ENCODE data around the gene PEAR1.

The PEAR1 gene

DNA sequence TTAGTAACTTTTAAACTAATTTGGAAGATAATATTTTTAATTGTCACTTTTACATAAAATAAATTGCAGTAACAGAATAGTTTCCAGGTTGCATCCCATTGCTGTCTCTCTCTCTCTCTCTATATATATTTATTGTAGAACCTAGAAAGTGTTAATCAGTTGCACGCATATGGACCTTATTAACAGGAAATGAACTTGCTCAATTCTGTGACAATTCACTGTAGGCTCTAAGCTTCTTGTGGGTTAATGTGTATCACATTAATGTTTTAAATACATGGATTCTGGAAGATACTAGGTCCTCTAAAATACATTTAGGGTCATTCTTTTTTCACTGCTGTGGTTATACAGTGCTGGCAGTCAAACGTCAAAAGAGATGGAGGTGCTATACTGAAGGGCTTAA lies 60.1 kb downstream of the PEAR1 start:
- Mint-ChIP-seq H3K27ac (no peak overlapping the region), H3K4me3 (no peak overlapping the region), H3K4me1 (ENCODE audit: low read depth) (peaks cover 7% of the 10 kb centered on the region), H3K36me3 (ENCODE audit: low read depth) (peaks cover 35% of the 10 kb centered on the region), H3K27me3 (ENCODE audit: low read depth) (no peaks in the 10 kb centered on the region), H3K9me3 (no peaks in the 10 kb centered on the region)

DNA sequence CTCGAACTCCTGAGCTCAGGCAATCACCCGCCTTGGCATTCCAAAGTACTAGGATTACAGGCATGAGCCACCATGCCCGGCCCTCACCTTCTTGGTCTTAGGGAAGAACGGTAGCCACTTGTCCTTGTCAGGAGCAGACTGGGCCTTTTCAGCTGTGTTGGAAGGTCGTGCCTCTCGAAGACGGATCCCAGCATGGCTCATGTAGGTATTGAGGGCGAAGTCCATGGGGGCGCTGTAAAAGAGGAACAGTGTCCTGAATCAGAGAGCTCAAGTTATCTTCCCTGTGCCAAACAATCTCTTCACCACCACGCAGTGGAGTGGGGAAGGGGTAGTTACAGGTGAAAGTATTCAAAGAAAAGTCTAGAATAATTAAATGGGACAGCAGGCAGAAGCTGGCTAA lies 62.8 kb downstream of the PEAR1 start:
- Mint-ChIP-seq H3K4me3 (no peak overlapping the region), H3K27ac (no peak overlapping the region), H3K4me1 (ENCODE audit: low read depth) (peaks cover 24% of the 10 kb centered on the region), H3K9me3 (no peaks in the 10 kb centered on the region), H3K27me3 (ENCODE audit: low read depth) (no peaks in the 10 kb centered on the region), H3K36me3 (ENCODE audit: low read depth) (peaks cover 30% of the 10 kb centered on the region)

DNA sequence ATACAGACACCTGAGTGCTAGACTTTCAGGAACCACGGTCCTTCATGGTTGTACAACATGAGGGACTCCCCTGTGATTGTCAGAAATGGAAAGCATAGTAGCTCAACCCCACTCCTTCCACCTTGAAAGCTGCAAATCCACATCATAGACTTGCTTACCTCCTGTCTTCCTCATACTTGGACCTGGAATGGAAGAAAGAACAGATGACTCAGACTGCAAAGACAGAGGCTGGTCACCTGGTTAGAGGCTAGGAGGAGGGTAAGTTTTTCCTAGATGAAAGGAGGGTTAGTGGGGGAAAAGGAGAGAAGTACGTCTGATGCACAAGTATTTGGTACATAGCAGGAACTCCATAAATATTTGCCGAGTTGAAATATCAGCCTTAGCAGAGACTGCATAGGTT lies 64.1 kb downstream of the PEAR1 start:
- Mint-ChIP-seq H3K36me3 (ENCODE audit: low read depth) (peaks cover 30% of the 10 kb centered on the region), H3K27ac (no peak overlapping the region), H3K4me1 (ENCODE audit: low read depth) (peaks cover 34% of the 10 kb centered on the region), H3K27me3 (ENCODE audit: low read depth) (no peaks in the 10 kb centered on the region), H3K9me3 (no peaks in the 10 kb centered on the region), H3K4me3 (no peak overlapping the region)

DNA sequence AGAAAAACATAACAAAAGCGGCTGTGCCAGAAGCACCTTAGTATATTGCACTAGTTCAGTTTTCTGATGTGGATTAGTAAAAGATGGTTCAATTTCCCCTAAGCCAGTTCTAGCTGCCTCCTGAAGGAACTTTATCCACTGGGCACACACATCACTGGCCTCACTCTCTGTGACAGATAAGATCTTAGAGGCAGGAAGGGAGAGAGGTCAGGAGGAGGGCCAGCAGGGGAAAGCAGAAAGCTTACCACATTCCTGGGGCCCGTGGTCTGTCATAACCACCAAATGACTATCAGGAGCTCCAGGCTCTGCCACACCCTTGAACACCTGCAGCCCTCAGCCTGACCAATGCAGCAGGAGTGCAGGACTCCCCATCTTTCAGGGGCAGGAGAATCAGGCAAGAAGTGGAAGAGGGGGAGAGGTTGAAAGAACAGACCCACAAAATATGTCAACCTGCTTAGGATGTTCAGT lies 64.8 kb downstream of the PEAR1 start:
- Mint-ChIP-seq H3K36me3 (ENCODE audit: low read depth) (peaks cover 30% of the 10 kb centered on the region), H3K4me3 (no peak overlapping the region), H3K27ac (no peak overlapping the region)

DNA sequence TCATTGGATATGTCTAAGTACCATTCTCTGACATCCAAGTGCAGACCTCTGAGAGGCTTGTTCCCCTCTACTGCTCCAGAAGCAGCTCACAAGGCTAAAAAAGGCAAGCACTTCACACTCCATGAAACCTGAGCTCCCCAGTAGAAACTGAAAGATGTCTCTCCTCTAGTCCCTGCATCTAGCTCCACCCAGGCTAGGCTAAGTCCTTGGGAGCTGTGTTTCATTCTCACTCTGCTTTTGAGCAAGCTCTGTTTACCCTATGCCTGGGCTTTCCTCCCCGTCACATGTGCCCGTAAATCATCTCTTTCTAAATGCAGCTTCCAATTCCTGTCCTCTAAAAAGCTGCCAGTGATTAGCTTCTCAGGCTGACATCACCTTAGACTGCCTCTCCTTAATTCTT lies 65.9 kb downstream of the PEAR1 start:
- peaks cover 50% of the 10 kb centered on the region for H3K4me1 Mint-ChIP-seq (ENCODE audit: low read depth)
- peaks cover 5% of the 10 kb centered on the region for H3K9me3 Mint-ChIP-seq
- no peak overlapping the region for H3K27ac Mint-ChIP-seq
- no peaks in the 10 kb centered on the region for H3K27me3 Mint-ChIP-seq (ENCODE audit: low read depth)
- H3K4me3 Mint-ChIP-seq: no peak overlapping the region
- peaks cover 29% of the 10 kb centered on the region for H3K36me3 Mint-ChIP-seq (ENCODE audit: low read depth)

More for the DNA sequence above, 64.8 kb downstream of the PEAR1 start:
- Mint-ChIP-seq H3K27me3 (ENCODE audit: low read depth) (no peaks in the 10 kb centered on the region), H3K9me3 (no peaks in the 10 kb centered on the region), H3K4me1 (ENCODE audit: low read depth) (peaks cover 38% of the 10 kb centered on the region)

DNA sequence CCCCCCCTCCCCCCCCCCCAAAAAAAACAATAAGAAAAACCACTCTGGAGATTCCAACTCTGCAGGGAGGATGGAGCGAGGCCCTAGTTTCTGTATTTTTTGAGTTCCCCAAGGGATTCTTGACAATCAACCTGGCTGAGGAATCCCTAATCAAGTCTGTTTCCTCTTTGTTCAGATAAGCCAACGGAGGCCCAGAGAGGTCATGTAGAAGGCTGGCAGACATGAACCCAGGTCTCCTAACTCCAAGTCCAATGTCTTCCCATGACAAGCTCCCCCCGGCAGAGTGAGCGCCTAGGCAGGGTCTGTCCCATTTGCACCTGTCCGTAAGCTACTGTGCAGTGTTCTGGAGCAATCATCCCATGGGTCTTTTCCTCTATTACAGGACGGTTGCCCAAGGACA lies 66.4 kb downstream of the PEAR1 start:
- Mint-ChIP-seq H3K9me3 (peaks cover 5% of the 10 kb centered on the region), H3K27me3 (ENCODE audit: low read depth) (no peaks in the 10 kb centered on the region), H3K27ac (no peak overlapping the region), H3K4me3 (no peak overlapping the region), H3K4me1 (ENCODE audit: low read depth) (peaks cover 50% of the 10 kb centered on the region), H3K36me3 (ENCODE audit: low read depth) (peaks cover 26% of the 10 kb centered on the region)

DNA sequence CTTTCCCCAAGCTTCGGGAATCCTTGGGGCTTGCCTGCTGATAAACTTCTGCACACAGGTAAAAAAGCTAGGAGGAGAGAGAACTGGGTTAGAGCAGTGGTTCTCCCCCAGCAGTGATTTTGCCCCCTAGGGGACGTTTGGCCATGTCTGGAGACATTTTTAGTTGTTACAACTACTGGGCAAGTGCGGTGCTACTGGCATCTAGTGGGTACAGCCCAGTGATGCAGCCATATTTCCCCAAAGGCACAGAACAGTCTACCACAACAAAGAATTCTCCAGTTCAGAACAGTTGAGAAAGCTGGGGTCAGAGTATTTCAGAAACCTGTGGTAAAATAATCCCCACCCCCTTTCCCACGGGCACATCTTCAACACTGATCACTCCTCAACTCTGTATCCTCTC lies 68.2 kb downstream of the PEAR1 start:
- peaks cover 13% of the 10 kb centered on the region for H3K27me3 Mint-ChIP-seq (ENCODE audit: low read depth)
- no peak overlapping the region for H3K27ac Mint-ChIP-seq
- peaks cover 5% of the 10 kb centered on the region for H3K9me3 Mint-ChIP-seq
- peak overlapping the region; percentile 41 for H3K4me3 Mint-ChIP-seq
- H3K36me3 Mint-ChIP-seq (ENCODE audit: low read depth): peaks cover 18% of the 10 kb centered on the region
- H3K4me1 Mint-ChIP-seq (ENCODE audit: low read depth): peaks cover 50% of the 10 kb centered on the region

DNA sequence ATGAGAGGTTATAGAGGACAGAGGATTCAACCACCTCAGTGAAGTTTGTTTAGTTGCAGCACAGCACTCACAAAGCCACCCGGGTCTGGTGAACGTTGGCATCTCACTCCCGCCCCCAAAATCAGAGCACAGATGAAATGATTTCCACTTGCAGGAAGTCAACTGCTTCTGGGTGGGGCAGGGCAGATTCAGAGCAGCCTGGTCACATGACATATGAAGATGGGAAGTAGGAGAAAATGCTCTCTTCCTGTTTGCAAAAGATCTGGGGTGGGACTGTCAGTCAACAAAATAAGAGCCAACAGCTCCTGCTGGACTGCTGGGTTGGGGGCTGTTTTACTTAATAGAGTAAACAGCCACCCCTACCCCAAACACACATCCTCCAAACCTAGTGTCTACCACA lies 70.1 kb downstream of the PEAR1 start:
- Mint-ChIP-seq H3K27ac (peak overlapping the region; percentile 49), H3K27me3 (ENCODE audit: low read depth) (peaks cover 22% of the 10 kb centered on the region), H3K4me3 (peak overlapping the region; percentile 80), H3K4me1 (ENCODE audit: low read depth) (peaks cover 43% of the 10 kb centered on the region), H3K36me3 (ENCODE audit: low read depth) (peaks cover 10% of the 10 kb centered on the region), H3K9me3 (peaks cover 5% of the 10 kb centered on the region)

DNA sequence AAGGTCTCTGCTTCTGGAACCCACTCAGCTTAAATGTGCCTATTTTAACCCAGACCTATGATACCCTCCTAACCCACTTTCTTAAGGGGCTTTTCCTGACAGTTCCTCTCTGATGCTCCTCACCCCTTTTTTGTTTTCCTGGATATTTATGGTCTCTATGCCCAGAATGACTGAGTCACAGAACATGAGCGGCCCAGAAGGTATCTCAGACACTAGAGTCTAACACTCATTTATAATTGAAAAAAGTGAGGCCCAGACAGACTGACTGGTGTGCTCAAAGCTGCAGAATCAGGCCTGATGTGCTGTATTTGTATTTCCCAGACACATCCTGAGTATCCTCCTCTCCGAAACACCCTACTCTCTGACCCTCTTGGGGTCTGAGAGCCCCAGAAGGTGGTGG lies 70.9 kb downstream of the PEAR1 start:
- H3K36me3 Mint-ChIP-seq (ENCODE audit: low read depth): peaks cover 7% of the 10 kb centered on the region
- peaks cover 29% of the 10 kb centered on the region for H3K27me3 Mint-ChIP-seq (ENCODE audit: low read depth)
- H3K4me3 Mint-ChIP-seq: no peak overlapping the region
- H3K27ac Mint-ChIP-seq: peak overlapping the region; percentile 49
- H3K4me1 Mint-ChIP-seq (ENCODE audit: low read depth): peaks cover 35% of the 10 kb centered on the region
- peaks cover 5% of the 10 kb centered on the region for H3K9me3 Mint-ChIP-seq
